Peyer's patch (tissue), 4 donors: ENCODE data around the gene FAM47E.

Experiments used
- CTCF ChIP-seq, 6 experiments: fragments of 450-650 bp in 4 of 6; fragments of 200-600 bp in 2 of 6; sonication (generic) in 1 of 6; IDR thresholded peaks; one replicate each; pipeline ENCODE4 v1.5.1; 2017 to 2019; ENCODE audit warnings: antibody characterized with exemption in 6 of 6, mild to moderate bottlenecking in 3 of 6, moderate library complexity in 1 of 6
- POLR2A ChIP-seq, 2 donors: fragments of 450-650 bp; IDR thresholded peaks; one replicate each; pipeline ENCODE4 v1.5.1; 2017; ENCODE audit warnings: antibody characterized with exemption in 2 of 2, mild to moderate bottlenecking in 2 of 2, moderate library complexity in 2 of 2

- TF ChIP-seq CTCF (IDR thresholded peaks at IDR 0.05) (no peak), POLR2A (IDR thresholded peaks at IDR 0.05) (no peak)
These were observed 73.6 kb downstream of the FAM47E start for GRCh38 chr4:76325072-76325471.
